Activated T-cell treated with anti-CD3 and anti-CD28 coated beads, Interleukin-2, amount 50 U/mL, for 72 hours (primary cell): ENCODE measurements around the gene EIF4G1. TPM values are rescaled to one million over a fixed set of nuclear protein-coding genes. Genes with fewer than 3 reads are reported as not detected.

Experiments
- ATAC-seq, 2 donors: fragments of 150-1000 bp; cut with Tn5 transposase; replicated peaks in 1 of 2; 2 replicates each; pipeline ENCODE4 v1.10.0; 2021; ENCODE audit warnings: moderate library complexity in 2 of 2, mild to moderate bottlenecking in 1 of 2
- DNase-seq, 2 donors: peaks; one replicate each; pipeline ENCODE4 v3.0.0; 2021 to 2022; ENCODE audit warnings: mixed read lengths in 1 of 2
- H3K27ac Mint-ChIP-seq: one replicate; pipeline ENCODE4 v1.8.0; 2022; ENCODE audit warnings: mild to moderate bottlenecking, moderate library complexity, mixed read lengths
- H3K27me3 Mint-ChIP-seq: one replicate; pipeline ENCODE4 v1.8.0; 2022; ENCODE audit warnings: low read depth, mixed read lengths
- H3K36me3 Mint-ChIP-seq, 2 donors: one replicate each; pipeline ENCODE4 v1.8.0; 2022; ENCODE audit warnings: mixed read lengths in 2 of 2, mild to moderate bottlenecking in 1 of 2; ENCODE audit not compliant: insufficient read depth in 2 of 2
- H3K4me1 Mint-ChIP-seq: one replicate; pipeline ENCODE4 v1.8.0; 2022; ENCODE audit warnings: low read depth, mixed read lengths
- H3K4me3 Mint-ChIP-seq, 2 donors: one replicate each; pipeline ENCODE4 v1.8.0; 2022; ENCODE audit warnings: mild to moderate bottlenecking in 2 of 2, mixed read lengths in 2 of 2, moderate library complexity in 2 of 2
- H3K9me3 Mint-ChIP-seq, 2 donors: one replicate each; pipeline ENCODE4 v1.8.0; 2022; ENCODE audit warnings: mixed read lengths in 2 of 2
- total RNA-seq, 2 donors: library from RNA; stranded (reverse); gene quantifications; one replicate each; pipeline ENCODE4 v1.2.3, GENCODE V29; 2022

EIF4G1 gene
- total RNA-seq, 2 donors from 2014 or later = 274 to 305 TPM

DNA sequence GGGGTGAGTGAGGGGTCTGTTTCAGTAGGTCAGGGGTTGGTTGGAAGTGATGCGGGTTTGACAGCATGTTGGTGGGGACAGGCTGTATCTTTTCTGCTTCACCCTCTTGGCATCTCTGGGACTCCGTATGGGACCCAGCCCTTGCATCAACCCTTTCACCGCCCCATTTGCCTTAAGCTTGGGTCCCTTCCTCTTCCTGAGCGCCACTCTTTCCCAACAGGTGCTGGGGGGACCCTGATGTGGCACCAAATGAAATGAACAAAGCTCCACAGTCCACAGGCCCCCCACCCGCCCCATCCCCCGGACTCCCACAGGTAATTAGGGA, 1.1 kb downstream of the EIF4G1 start:
- H3K4me3 Mint-ChIP-seq = peak overlapping the region; percentile 79 to 80
- H3K27me3 Mint-ChIP-seq = no peaks in the 10 kb centered on the region
- peaks cover 42% of the 10 kb centered on the region for H3K4me1 Mint-ChIP-seq
- H3K36me3 Mint-ChIP-seq = peaks cover 13 to 21% of the 10 kb centered on the region in 2 donors
- peak overlapping the region; percentile 90 for H3K27ac Mint-ChIP-seq
- no peak for DNase-seq
- ATAC-seq = peak in 1 of 2 donors; percentile 3
- no peaks in the 10 kb centered on the region for H3K9me3 Mint-ChIP-seq

- ATAC-seq = no peak
- Mint-ChIP-seq H3K4me1 (peaks cover 47% of the 10 kb centered on the region), H3K9me3 (no peaks in the 10 kb centered on the region), H3K36me3 (peaks cover 17 to 26% of the 10 kb centered on the region in 2 donors), H3K27ac (peak overlapping the region; percentile 63), H3K4me3 (peak overlapping the region; percentile 79 to 80), H3K27me3 (no peaks in the 10 kb centered on the region)
- no peak for DNase-seq
Measured at GRCh38 chr3:184315871-184316661, 1.7 kb downstream of the EIF4G1 start.

DNA sequence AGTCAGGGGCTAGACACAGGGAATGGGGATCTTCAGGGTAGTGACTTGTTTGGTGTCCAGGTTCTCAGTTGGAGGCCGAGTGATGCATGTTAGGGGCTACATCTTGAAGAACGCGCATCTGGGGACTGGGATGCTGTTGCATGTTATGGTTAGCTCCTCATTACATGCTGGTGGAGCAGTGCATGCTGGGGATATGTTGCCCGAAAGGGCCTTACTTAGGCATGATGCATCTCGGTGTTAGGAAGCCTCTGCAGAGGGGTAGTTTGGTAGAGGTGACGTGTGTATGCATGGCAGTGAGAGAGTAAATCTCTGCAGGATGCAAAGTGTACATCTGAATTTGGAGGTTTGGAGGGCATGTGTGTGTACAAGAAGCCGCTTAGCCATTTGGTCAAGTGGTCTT, 2.4 kb downstream of the EIF4G1 start:
- H3K4me1 Mint-ChIP-seq = peaks cover 50% of the 10 kb centered on the region
- peaks cover 18 to 32% of the 10 kb centered on the region in 2 donors for H3K36me3 Mint-ChIP-seq
- H3K9me3 Mint-ChIP-seq = no peaks in the 10 kb centered on the region
- H3K4me3 Mint-ChIP-seq = peak overlapping the region; percentile 79 to 80
- no peaks in the 10 kb centered on the region for H3K27me3 Mint-ChIP-seq
- peak overlapping the region; percentile 63 for H3K27ac Mint-ChIP-seq
- ATAC-seq (no peak), DNase-seq (no peak)

- ATAC-seq (no peak), DNase-seq (no peak)
- peaks cover 18 to 33% of the 10 kb centered on the region in 2 donors for H3K36me3 Mint-ChIP-seq
- H3K9me3 Mint-ChIP-seq = no peaks in the 10 kb centered on the region
- peaks cover 50% of the 10 kb centered on the region for H3K4me1 Mint-ChIP-seq
- H3K4me3 Mint-ChIP-seq = peak overlapping the region; percentile 27 to 79
- no peaks in the 10 kb centered on the region for H3K27me3 Mint-ChIP-seq
- peak overlapping the region; percentile 43 for H3K27ac Mint-ChIP-seq
Measured at GRCh38 chr3:184317201-184317600, 2.8 kb downstream of the EIF4G1 start.

DNA sequence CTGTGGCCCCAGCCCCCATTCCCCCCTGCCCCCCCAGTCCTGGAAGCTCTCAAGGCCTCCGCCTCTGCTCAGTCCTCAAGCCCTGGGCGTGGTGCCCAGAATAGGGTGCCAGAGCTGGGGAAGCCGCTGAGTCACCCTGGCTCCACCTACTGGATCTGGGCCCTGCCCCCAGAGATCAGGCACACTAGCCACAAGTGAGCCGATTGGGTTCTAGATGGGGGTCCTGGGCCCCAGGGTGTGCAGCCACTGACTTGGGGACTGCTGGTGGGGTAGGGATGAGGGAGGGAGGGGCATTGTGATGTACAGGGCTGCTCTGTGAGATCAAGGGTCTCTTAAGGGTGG, 5.7 kb downstream of the EIF4G1 start:
- Mint-ChIP-seq H3K4me1 (peaks cover 58% of the 10 kb centered on the region), H3K9me3 (no peaks in the 10 kb centered on the region), H3K4me3 (no peak overlapping the region), H3K36me3 (peaks cover 23 to 54% of the 10 kb centered on the region in 2 donors), H3K27ac (no peak overlapping the region), H3K27me3 (no peaks in the 10 kb centered on the region)
- DNase-seq (peak in 1 of 2 donors; percentile 51), ATAC-seq (peak; percentile 41 to 51)

DNA sequence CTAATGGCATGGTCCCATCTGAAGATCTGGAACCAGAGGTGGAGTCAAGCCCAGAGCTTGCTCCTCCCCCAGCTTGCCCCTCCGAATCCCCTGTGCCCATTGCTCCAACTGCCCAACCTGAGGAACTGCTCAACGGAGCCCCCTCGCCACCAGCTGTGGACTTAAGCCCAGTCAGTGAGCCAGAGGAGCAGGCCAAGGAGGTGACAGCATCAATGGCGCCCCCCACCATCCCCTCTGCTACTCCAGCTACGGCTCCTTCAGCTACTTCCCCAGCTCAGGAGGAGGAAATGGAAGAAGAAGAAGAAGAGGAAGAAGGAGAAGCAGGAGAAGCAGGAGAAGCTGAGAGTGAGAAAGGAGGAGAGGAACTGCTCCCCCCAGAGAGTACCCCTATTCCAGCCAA, 7.3 kb downstream of the EIF4G1 start:
- Mint-ChIP-seq H3K9me3 (no peaks in the 10 kb centered on the region), H3K36me3 (peaks cover 20 to 60% of the 10 kb centered on the region in 2 donors), H3K27ac (no peak overlapping the region), H3K27me3 (no peaks in the 10 kb centered on the region), H3K4me1 (peaks cover 55% of the 10 kb centered on the region), H3K4me3 (no peak overlapping the region)
- ATAC-seq (no peak), DNase-seq (no peak)

GRCh38 chr3:184322731-184323487, 8.5 kb downstream of the EIF4G1 start:
- Mint-ChIP-seq H3K27me3 (no peaks in the 10 kb centered on the region), H3K27ac (no peak overlapping the region), H3K4me3 (no peak overlapping the region), H3K36me3 (peaks cover 21 to 62% of the 10 kb centered on the region in 2 donors), H3K9me3 (no peaks in the 10 kb centered on the region), H3K4me1 (peaks cover 42% of the 10 kb centered on the region)
- ATAC-seq (no peak), DNase-seq (no peak)

GRCh38 chr3:184323696-184324095, 9.3 kb downstream of the EIF4G1 start:
- Mint-ChIP-seq H3K27ac (no peak overlapping the region), H3K4me1 (peaks cover 43% of the 10 kb centered on the region), H3K36me3 (peaks cover 24 to 64% of the 10 kb centered on the region in 2 donors), H3K9me3 (no peaks in the 10 kb centered on the region), H3K4me3 (no peak overlapping the region), H3K27me3 (no peaks in the 10 kb centered on the region)
- ATAC-seq (no peak), DNase-seq (no peak)

DNA sequence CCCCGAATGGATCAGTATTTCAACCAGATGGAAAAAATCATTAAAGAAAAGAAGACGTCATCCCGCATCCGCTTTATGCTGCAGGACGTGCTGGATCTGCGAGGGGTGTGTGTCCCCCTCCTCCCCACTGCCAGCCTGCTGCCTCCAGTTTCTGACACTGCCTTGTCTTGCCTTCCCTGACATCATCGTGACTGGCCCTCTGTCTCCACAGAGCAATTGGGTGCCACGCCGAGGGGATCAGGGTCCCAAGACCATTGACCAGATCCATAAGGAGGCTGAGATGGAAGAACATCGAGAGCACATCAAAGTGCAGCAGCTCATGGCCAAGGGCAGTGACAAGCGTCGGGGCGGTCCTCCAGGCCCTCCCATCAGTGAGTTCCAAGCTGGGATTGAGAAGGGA, 10.9 kb downstream of the EIF4G1 start:
- Mint-ChIP-seq H3K4me1 (peaks cover 45% of the 10 kb centered on the region), H3K36me3 (peaks cover 28 to 69% of the 10 kb centered on the region in 2 donors), H3K9me3 (no peaks in the 10 kb centered on the region), H3K4me3 (no peak overlapping the region), H3K27ac (peak overlapping the region; percentile 72), H3K27me3 (no peaks in the 10 kb centered on the region)
- ATAC-seq = no peak
- no peak for DNase-seq

DNA sequence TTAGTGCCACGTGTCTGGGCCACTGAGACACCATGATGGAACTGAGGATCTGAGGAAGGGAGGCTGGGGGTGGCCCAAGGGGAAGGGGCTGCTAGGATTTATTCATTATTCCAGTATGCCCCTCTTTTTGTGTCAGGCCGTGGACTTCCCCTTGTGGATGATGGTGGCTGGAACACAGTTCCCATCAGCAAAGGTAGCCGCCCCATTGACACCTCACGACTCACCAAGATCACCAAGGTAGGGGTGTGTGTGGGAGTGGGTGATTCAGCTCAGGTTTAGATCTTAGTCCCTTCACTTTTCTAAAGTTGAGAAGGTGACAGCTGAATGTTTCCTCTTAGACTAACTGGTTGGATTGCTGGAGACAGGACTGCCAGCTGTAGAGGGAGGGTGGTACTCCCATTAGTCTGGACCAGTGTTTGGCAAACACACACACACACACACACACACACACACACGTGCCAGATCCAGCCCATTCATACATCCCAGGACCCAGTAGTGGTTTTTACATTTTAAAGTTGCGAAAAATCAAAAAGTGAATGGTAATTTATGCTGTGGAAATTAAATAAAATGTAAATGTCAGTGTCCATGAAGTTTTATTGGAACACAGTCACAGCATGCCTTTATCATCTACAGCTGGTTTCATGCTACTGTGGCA, 11.4 kb downstream of the EIF4G1 start:
- Mint-ChIP-seq H3K27me3 (no peaks in the 10 kb centered on the region), H3K4me1 (peaks cover 40% of the 10 kb centered on the region), H3K36me3 (peaks cover 26 to 68% of the 10 kb centered on the region in 2 donors), H3K9me3 (no peaks in the 10 kb centered on the region), H3K27ac (peak overlapping the region; percentile 55), H3K4me3 (no peak overlapping the region)
- ATAC-seq = peak; percentile 82 to 90
- peak; percentile 34 to 63 for DNase-seq

GRCh38 chr3:184327171-184327570, 12.8 kb downstream of the EIF4G1 start:
- ATAC-seq = no peak
- H3K27ac Mint-ChIP-seq = peak overlapping the region; percentile 55

DNA sequence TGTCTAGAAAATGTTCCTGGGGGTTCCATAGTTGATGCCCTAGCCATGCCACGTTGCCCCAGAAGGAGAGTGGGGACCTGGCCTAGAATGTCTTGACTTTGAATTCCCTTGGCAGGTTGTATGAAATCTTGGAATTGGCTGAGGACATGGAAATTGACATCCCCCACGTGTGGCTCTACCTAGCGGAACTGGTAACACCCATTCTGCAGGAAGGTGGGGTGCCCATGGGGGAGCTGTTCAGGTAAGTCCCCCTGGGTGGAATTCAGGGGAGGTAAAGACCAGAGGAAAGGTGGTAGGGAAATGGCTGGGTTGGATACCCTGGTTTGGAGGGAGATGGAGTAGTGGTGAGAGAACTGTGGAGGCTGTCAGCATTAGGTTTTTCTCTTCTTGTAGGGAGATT, 14.1 kb downstream of the EIF4G1 start:
- no peak for DNase-seq
- Mint-ChIP-seq H3K27me3 (no peaks in the 10 kb centered on the region), H3K27ac (peak overlapping the region; percentile 69), H3K9me3 (no peaks in the 10 kb centered on the region), H3K36me3 (peaks cover 26 to 65% of the 10 kb centered on the region in 2 donors), H3K4me1 (peaks cover 60% of the 10 kb centered on the region), H3K4me3 (no peak overlapping the region)
- ATAC-seq = no peak

More at GRCh38 chr3:184327171-184327570, 12.8 kb downstream of the EIF4G1 start:
- peaks cover 48% of the 10 kb centered on the region for H3K4me1 Mint-ChIP-seq
- H3K9me3 Mint-ChIP-seq = no peaks in the 10 kb centered on the region
- H3K36me3 Mint-ChIP-seq = peaks cover 25 to 63% of the 10 kb centered on the region in 2 donors
- H3K27me3 Mint-ChIP-seq = no peaks in the 10 kb centered on the region
- no peak for DNase-seq
- H3K4me3 Mint-ChIP-seq = no peak overlapping the region
